HG03196 (cell line): Measurements from ENCODE around the gene DNASE2.

ENCODE experiments used
- ATAC-seq: cut with Tn5 transposase; IDR thresholded peaks from one replicate; pipeline ENCODE4 v1.9.1; 2021; ENCODE audit not compliant: unreplicated experiment

DNASE2 gene

DNA sequence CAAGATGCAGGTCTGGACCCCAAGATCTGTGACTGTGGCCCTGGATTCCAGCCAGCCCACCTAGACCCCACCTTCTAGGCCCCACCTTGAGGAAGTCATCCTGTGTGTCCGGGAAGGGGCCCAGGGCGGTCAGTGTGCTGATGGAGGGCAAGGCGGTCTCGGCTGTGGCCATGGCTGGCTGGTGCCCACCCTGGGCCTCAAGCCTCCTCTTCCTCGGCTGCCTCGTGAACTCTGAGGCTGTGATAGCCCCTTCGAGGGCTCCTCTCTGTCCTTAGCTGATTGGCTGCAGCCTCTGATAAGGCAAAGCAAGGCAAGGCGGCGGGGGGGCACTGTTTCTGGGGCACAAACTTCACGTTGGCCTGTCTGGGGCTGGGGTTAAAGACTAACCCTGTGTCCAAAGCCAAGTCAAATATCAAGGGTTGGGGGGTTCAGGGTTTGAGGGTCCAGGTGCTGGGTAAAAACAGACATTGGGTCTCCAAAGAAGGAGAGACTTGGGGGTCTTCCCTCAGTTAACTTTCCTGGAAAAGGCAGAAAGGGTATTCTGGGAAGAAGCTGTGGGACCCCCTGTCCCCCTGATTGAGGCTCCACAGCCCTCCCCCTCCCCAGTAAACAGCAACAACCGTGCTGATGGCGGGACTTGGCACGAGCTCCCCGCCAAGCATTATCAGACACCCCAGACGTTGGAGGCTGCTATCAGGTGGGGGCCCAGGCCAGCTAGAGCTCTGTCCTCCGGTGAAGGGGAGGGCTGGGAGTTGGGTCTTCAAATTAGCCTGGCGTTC lies 5.9 kb upstream of the DNASE2 start, which contains the start of gene KLF1:
Gene KLF1, minus strand, starts transcription at position 233 of the 779 bp plus-strand sequence. Its CDS starts 61 bp downstream, at position 172.
- no peak for ATAC-seq

DNA sequence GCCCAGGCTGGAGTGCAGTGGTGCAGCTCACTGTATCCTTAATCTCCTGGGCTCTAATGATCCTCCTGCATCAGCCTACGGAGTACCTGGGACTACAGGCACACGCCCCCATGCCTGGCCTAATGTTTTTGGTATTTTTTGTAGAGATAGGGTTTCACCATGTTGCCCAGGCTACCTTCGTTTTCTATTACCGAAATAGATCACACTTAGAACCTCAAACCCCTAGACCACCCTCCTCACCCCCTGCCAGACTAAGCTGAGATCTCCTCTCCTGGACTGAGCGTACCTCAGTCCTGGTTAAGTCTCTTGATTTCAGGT lies 5.4 kb upstream of the DNASE2 start:
- no peak for ATAC-seq

DNA sequence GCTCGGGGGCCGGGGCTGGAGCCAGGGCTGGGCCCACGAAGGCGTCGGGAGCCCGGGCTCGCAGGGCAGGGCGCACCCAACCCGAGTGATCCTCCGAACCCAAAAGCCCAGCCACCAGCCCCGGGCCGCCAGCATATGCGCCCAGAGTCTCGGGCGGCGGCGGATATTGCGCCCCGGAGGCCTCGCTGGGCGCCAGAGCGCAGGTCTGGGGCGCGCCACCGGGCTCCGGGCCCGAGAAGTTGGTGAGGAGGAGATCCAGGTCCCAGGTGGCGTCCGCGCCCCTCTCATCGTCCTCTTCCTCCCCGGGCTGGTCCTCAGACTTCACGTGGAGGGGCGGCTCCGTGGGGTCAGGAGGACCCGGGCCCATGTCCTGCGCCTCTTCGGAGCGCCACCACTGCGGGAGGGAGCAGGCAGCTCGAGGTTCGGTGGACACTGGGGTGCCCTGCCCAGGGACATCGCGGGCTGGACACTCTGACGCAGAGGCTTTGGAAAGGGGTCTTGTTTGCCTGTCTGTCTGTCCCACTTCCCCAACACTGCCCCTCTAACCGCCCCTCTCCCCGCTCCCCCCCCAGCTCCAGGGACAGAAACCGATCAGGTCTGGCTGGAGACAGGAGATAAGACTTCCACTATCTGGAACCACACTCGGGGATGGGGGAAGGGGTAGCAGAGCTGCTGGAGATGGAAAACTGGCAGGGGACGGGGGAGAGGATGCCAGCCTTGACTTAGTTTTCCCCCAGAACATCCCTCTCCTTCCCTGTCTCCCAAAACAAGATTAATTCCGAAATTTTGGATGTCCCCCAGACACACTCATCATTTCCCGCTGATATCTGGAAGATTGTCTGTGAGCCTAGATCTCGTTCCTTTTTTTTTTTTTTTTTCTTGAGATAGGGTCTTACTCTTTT lies 4.8 kb upstream of the DNASE2 start:
- no peak for ATAC-seq

DNA sequence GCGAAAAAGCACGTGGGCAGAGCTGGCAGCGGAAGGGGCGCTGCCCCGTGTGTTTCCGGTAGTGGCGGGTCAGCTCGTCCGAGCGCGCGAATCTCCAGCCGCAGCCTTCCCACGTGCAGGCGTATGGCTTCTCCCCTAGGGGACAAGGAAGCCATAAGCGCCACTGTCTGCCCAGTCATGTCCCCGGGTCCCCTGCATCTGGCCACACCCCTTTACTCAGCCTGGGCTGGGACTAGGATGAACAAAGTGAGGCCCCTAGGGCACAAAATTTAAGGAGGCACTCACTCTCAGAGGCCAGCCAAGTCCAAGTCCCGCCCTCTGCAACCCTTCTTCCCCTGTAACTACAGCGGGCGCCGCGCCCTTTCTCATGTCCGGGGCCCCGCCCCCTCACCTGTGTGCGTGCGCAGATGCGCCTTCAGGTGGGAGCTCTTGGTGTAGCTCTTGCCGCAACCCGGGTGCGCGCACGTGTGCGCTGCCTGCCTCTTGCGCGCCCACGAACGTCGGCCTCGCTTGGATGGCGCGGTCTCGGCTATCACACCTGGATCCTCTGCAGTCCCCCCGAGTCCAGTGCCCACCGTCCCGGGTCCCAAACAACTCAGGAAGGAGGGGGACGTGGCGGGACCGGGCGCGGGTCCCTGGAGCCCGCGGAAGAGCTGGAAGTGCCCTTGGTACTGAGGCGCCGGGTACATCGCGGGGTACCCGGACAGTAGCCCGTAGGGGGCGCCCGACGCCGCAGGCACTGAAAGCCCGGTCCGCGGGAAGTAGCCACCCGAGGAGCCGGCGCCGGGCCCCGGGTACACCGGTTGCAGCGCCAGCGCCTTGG lies 3.9 kb upstream of the DNASE2 start:
- no peak for ATAC-seq

DNA sequence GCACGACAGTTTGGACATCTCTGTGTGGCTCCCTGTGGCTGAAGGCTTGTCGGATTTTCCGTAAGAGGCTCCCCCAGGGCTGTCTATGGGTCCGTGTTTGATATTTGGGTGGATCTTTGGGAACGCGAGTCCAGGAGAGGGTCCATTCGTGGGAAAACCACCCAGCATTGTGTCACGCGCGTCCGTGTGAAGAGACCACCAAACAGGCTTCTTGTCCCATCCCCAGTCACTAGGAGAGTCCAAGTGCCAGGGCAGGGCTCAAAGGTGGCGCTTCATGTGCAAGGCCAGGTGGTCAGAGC lies 3.3 kb upstream of the DNASE2 start:
- no peak for ATAC-seq

DNA sequence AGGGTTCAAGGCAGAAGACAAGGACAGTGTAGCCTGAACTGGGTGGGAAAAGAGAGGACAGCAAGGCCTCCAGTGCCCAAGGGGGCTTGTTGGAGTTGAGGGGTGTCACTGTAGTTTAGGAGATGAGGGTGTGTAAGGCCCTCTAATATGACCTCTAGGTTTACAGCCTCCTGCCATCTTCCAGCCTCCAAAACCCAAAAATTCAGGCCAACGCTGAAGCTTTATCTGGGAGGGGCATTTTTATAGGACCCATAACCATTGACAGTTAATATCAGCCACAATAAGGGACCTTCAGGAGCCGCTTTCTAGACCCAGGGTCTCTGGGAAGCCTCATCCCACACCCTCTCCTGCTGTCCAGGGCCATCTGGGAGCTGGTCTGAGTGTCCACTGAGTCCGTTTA lies 3.0 kb upstream of the DNASE2 start:
- no peak for ATAC-seq

DNA sequence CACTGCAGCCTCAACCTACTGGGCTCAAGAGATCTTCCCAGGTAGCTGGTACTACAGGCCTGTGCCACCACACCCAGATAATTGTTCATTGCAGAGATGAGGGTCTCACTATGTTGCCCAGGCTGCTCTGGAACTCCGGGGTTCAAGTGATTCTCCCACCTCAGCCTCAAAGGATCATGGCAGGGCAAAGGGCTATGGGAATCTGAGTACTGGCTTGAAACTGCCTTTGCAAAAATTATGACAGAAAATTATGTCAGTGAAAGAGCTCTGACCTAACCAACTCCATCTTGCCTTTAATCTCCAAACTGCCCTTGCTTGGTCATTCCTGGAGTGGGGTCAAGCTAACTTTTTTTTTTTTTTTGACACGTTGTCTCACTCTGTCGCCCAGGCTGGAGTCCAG lies 1.3 kb upstream of the DNASE2 start:
- ATAC-seq, result no peak

DNA sequence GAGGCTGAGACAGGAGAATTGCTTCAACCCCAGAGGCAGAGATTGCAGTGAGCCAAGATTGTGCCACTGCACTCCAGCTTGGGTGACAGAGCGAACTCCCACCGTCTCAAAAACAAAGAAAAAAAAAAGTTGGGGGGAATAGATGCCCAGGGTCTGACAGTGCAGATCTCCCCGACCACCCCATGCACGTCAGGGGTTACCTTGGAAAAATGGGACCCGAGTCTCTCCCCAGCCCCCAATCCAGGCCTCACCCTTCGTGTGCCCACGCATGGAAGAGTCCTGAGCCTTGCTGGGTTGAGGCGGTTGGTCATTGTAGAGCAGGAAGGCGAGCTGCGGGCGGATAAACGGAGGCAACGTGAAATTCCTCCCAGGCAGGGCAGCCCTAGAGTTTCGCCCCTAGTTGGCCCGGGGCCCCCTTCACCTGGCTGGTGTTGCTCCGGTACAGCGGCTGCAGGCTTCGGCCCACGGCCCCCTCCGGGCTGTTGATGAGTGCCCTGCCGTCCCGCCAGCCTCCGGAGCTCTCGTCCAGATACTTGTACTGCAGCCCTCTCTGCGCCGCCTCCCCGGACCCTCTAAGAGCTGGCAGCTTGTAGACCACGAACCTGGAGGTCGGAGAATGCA lies 588 bp downstream of the DNASE2 start:
- peak; percentile 16 for ATAC-seq

DNA sequence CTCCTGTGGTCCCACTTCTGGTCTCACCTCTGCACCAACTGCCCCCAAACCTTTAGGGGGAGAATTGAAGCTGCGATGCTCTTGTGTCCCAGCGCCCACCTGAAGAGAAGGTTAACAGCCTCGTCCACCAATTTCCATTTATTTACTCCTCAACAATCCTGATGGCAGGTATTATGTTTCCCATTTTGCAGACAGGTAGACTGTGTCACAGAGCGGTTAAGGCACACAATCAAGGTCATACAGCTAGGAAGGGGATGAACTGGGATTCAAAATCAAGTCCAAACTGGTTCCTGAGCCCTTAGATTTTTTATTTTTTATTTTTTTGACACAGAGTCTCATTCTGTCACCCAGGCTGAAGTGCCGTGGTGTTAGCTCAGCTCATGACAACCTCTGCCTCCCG lies 6.2 kb downstream of the DNASE2 start:
- no peak for ATAC-seq

DNA sequence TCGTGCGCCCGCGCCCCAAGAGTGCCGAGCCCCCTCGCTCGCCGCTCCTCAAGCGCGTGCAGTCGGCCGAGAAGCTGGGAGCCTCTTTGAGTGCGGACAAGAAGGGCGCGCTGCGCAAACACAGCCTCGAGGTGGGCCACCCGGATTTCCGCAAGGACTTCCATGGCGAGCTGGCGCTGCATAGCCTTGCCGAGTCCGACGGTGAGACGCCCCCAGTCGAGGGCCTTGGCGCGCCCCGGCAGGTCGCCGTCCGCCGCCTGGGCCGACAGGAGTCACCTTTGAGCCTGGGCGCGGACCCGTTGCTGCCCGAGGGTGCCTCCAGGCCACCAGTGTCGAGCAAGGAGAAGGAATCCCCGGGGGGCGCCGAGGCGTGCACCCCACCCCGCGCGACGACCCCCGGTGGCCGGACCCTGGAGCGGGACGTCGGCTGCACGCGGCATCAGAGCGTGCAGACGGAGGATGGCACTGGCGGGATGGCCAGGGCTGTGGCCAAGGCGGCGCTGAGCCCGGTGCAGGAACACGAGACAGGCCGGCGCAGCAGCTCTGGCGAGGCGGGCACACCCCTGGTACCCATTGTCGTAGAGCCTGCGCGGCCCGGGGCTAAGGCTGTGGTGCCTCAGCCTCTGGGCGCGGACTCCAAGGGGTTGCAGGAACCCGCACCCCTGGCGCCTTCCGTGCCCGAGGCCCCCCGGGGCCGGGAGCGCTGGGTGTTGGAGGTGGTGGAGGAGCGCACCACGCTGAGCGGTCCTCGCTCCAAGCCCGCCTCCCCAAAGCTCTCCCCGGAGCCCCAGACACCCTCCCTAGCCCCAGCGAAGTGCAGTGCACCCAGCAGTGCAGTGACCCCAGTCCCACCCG lies 7.1 kb downstream of the DNASE2 start:
- ATAC-seq, result no peak

DNA sequence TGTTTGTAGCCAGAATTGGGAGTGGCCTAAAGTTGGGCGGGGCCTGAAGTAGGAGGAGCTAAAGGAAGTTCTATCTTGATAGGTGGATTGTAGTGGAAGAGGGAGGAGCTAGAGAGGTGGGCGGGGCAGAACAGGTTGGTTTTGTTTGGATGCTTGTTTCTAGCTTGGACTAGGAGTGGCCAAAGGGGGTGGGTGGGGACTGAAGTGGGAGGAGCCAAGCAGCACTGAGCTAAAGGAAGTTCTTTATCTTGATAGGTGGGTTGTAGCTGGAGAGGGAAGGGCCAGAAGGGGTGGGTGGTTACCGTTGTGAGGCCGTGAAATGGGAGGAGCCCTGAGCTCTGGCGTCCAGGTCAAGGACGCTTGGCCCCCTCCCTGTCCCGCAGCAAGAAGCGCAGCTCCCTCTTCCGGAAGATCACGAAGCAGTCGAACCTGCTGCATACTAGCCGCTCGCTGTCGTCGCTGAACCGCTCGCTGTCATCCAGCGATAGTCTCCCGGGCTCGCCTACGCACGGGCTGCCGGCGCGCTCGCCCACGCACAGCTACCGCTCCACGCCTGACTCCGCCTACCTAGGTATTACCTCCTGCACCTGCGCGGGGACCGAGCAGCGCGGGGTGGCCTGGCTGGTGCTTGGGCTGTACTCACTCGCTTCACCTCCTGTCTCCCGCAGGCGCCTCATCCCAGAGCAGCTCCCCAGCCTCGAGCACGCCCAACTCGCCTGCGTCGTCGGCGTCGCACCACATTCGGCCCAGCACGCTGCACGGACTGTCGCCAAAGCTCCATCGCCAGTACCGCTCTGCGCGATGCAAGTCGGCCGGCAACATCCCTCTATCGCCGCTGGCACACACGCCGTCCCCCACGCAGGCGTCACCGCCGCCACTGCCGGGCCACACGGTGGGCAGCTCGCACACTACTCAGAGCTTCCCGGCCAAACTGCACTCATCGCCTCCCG lies 8.0 kb downstream of the DNASE2 start:
- no peak for ATAC-seq

DNA sequence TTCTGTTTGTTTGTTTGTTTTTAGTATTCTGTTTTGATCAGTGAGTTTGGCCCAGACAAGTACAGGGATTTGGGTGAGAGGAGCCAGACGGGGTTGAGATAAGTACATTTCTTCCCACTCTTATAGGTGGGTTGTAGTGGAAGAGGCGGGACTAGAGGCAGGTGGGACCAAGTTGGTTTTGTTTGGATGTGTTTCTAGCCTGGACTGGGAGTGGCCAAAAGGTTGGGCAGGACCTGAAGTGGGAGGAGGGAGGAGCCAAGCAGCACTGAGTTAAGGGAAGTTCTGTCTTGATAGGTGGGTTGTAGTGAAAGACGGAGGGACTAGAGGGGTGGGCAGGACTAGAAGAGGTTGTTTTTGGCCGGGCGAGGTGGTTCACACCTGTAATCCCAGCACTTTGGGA lies 9.0 kb downstream of the DNASE2 start:
- no peak for ATAC-seq

DNA sequence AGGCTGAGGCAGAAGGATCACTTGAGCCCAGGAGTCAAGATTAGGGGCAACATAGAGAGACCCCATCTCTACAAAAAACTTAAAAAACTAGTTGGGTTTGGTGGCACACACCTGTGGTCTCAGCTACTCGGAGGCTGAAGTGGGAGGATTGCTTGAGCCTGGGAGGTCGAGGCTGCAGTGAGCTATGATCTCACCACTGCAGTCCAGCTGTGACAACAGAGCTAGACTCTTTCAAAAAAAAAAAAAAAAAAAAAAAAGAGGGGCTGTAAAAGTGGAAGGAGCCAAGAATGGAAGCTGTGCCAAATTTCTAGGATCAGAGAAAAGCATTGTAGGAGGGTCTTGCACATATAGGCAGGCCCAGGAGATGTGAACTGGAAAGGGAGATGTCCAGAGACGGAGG lies 9.6 kb downstream of the DNASE2 start:
- ATAC-seq, result no peak

DNA sequence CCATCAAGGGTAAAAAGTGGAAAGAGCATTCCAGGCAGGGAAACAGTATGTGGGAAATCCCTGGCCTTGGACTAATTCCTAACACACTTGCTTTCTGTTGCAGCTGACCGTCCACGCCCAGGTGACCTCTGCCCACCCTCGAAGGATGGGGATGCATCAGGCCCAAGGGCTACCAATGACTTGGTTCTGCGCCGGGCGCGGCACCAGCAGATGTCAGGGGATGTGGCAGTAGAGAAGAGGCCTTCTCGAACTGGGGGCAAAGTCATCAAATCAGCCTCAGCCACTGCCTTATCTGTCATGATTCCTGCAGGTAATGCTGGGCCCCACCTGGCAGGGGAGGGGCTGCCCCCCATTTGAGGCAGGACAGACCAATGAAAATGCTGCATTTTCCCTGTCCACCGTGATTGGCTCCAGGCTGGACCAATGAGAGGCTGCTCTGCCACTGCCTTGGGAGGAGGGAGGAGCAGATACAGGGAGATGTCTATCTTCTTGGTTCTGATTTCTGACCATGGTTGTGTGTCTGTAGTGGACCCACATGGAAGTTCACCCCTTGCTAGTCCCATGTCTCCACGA lies 12.6 kb downstream of the DNASE2 start:
- no peak for ATAC-seq

DNA sequence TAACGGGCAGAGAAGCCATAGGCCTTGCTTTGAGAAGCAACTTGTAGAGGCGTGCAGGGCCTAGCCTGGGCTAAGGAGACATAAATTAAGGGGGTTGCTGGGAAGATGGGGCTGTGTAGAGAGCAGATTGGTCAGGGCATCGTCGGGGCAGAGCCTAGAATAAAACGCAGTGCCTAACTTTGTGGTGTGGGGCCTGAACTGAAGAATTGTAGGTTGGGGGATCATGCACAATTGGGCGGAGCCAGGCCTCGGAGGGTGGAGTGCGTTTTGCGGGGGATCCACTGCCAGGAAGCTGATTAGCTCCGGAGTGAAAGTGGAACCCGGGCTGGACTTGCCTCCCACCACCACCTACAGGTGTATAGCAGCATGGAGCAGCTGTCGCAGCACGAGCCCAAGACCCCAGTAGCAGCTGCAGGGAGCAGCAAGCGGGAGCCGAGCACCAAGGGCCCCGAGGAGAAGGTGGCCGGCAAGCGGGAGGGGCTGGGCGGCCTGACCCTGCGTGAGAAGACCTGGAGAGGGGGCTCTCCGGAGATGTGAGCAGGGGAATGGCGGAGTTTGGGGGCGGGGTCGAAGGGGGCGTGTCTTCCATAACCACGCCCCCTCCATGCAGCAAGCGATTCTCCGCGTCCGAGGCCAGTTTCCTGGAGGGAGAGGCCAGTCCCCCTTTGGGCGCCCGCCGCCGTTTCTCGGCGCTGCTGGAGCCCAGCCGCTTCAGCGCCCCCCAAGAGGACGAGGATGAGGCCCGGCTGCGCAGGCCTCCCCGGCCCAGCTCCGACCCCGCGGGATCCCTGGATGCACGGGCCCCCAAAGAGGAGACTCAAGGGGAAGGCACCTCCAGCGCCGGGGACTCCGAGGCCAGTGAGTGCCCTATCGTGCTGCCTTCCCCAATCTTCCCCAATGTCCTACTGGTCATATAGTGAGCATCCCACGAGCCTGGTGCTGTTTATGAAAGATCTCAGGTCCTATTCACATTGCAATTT lies 13.8 kb downstream of the DNASE2 start:
- peak; percentile 58 for ATAC-seq

DNA sequence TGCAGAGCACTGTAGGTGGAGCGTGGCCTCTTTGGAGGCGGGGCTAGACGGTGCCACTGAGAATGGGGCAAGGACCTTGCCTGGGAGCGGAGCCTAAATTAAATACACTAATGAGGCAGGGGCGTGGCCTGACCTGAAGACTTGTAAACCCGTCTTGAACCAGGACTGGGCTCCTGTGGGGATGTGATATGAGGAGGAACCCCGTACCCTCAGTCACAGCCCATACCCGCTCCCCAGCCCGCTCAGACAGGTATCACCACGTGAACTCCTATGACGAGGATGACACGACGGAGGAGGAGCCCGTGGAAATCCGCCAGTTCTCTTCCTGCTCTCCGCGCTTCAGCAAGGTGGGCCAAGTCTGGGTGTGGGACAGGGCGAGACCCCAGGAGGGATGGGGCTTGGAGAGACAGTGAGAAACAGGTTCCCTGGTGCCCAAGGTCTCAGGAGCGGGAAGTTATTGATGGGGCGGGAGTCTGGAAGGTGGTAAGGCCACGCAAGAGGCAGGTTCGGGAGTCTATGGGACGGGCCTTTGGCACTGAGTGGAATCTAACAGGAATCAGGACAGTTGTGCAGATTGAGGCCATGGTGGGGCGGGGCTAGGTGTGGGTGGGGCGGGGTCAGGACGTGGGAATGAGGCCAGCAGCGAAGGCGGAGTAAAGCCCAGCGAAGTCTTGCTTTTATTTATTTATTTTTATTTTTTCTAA lies 14.7 kb downstream of the DNASE2 start:
- ATAC-seq, result no peak
